ENCODE results near the gene SHF.
A peak's percentile ranks its signal among the peaks of the same experiment; 100 is the strongest.

SHF gene

GRCh38 chr15:45120081-45120972 is 67.4 kb downstream of the SHF start:
- no peak for DNase-seq (ENCODE audit: low read depth in 2 of 2)
- H3K4me3 ChIP-seq (replicated peaks in 1 of 2; ENCODE audit: low read depth in 2 of 2, low read length in 2 of 2): no peak overlapping the region
- TF ChIP-seq CTCF (IDR thresholded peaks at IDR 0.05; ENCODE audit: low read depth, low read length): no peak

DNA sequence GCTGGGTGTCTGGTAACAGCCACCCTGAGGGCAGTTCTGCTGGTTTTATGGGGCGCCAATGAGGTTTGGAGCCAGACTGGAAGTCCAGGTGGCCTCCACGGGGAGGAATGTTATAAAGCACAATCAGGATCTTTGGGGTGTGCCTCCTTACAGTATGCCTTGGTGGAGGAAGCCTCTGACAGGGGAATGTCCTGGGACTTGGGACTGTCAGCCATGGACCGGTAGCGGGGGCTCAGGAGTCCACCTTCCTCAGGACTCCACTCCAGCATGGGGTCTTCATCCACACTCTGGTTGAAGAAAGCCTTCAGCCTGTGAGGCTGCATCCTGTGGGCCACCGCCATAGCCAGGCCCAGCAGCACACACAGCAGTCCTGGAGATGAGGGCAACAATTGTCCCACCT is 68.8 kb downstream of the SHF start:
- no peak for DNase-seq (ENCODE audit: low read depth in 2 of 2)
- no peak for TF ChIP-seq CTCF (IDR thresholded peaks at IDR 0.05; ENCODE audit: low read depth, low read length)

DNA sequence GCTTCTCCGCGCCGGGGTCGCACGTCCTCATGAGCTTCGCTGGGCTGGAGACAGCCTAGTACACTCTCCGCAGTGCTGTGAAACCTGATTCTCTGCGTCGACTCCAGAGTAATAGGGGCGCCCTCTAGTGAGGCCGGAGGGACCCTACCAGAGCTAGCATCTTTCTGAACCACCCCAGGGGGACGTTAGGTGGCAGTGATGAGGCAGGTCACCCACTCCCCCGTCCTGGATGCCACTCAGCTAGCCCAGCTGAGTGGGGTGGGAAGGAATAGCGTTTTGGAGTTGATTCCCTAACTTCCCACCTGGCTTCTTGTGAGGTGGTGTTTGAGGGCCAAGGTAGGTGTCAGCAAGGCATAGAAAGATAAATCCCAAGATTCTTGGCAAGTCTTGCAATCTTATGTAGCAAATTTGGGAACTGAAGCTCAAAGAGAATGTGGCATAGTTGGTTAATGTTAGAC is 69.6 kb downstream of the SHF start:
- TF ChIP-seq CTCF (IDR thresholded peaks at IDR 0.05; ENCODE audit: low read depth, low read length): peak; percentile 100
- H3K4me3 ChIP-seq (replicated peaks in 1 of 2; ENCODE audit: low read depth in 2 of 2, low read length in 2 of 2): no peak overlapping the region
- peak; percentile 91 to 92 for DNase-seq (ENCODE audit: low read depth in 2 of 2)

More for the DNA sequence above, 68.8 kb downstream of the SHF start:
- H3K4me3 ChIP-seq (replicated peaks in 1 of 2; ENCODE audit: low read depth in 2 of 2, low read length in 2 of 2): no peak overlapping the region

DNA sequence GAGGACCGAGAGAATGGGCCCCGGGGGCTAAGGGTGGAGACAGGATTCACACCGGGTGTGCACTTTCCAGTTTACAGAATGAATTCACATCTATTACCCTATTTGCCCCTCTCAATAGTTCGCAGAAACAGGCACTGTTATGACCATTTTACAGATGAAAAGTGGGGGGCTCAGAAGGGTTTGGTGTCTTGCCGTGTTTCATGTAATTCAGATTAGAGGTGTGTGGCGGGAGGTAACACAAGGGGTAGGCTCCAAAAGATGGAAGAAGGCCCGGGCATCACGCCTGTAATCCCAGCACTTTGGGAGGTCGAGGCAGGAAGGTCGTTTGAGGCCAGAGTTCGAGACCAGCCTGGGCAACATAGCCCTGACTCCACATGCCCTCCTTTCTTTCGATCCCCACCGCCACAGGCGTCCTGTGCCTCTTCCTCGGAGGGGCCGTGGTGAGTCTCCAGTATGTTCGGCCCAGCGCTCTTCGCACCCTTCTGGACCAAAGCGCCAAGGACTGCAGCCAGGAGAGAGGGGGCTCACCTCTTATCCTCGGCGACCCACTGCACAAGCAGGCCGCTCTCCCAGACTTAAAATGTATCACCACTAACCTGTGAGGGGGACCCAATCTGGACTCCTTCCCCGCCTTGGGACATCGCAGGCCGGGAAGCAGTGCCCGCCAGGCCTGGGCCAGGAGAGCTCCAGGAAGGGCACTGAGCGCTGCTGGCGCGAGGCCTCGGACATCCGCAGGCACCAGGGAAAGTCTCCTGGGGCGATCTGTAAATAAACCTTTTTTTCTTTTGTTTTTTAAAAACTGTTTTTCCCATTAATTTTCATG is 70.2 kb downstream of the SHF start:
- H3K4me3 ChIP-seq (replicated peaks in 1 of 2; ENCODE audit: low read depth in 2 of 2, low read length in 2 of 2): no peak overlapping the region
- DNase-seq (ENCODE audit: low read depth in 2 of 2): no peak
- TF ChIP-seq CTCF (IDR thresholded peaks at IDR 0.05; ENCODE audit: low read depth, low read length): no peak

All from cardiac fibroblast (primary cell).